ENCODE results near the gene MRM3.
"Not testable (repeated sequence)": the region's sequence is repeated elsewhere in the genome, so short reads cannot be mapped to it uniquely, and the experiment has no call there.

The MRM3 gene

DNA sequence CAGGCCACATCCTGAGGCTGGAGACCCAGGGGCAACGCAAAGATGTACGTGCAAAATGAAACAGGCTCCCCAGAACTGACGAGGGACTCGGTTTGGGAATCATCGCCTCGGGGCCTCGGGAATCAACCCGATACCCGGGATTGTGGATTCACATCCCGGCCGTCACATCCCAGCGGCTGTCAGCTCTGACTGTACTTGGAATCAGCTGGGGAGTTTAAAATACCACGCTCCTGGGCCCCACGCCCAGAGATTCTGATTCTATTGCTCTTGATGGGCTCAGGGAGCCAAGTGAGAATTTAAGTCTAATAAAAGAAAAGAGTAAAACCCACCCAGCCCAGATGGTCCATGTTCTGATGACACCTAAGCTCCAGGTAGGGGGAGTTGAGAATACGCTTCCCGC lies 42.2 kb downstream of the MRM3 start:
- H3K4me3 ChIP-seq (ENCODE audit: low read length) = no peak overlapping the region
- TF ChIP-seq, protein P1, sequence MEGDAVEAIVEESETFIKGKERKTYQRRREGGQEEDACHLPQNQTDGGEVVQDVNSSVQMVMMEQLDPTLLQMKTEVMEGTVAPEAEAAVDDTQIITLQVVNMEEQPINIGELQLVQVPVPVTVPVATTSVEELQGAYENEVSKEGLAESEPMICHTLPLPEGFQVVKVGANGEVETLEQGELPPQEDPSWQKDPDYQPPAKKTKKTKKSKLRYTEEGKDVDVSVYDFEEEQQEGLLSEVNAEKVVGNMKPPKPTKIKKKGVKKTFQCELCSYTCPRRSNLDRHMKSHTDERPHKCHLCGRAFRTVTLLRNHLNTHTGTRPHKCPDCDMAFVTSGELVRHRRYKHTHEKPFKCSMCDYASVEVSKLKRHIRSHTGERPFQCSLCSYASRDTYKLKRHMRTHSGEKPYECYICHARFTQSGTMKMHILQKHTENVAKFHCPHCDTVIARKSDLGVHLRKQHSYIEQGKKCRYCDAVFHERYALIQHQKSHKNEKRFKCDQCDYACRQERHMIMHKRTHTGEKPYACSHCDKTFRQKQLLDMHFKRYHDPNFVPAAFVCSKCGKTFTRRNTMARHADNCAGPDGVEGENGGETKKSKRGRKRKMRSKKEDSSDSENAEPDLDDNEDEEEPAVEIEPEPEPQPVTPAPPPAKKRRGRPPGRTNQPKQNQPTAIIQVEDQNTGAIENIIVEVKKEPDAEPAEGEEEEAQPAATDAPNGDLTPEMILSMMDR (conservative IDR thresholded peaks at IDR 0.05; ENCODE audit: low read length) = no peak
- no peak for DNase-seq (ENCODE audit: low read depth)

DNA sequence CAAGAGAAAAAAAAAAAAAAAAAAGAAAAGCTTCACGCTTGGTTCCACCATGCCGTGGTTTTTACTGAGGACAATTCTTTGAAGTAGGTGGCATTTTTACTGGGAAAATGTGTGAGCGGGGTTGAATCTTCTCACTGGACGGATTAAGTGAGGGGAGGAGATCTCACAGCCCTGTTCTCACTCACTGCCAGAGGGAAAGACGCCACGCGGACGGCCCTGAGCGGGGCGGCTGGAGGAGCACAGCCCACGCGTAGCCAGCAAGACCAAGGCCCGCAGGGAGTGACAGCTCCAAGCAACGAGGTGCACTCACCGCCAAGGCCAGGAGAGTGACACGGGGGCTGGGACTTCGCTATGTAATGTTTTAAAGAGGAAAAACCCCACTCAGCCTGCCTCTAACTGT lies 43.1 kb downstream of the MRM3 start:
- TF ChIP-seq, protein P1 (conservative IDR thresholded peaks at IDR 0.05; ENCODE audit: low read length) = no peak
- H3K4me3 ChIP-seq (ENCODE audit: low read length) = no peak overlapping the region
- no peak for DNase-seq (ENCODE audit: low read depth)

DNA sequence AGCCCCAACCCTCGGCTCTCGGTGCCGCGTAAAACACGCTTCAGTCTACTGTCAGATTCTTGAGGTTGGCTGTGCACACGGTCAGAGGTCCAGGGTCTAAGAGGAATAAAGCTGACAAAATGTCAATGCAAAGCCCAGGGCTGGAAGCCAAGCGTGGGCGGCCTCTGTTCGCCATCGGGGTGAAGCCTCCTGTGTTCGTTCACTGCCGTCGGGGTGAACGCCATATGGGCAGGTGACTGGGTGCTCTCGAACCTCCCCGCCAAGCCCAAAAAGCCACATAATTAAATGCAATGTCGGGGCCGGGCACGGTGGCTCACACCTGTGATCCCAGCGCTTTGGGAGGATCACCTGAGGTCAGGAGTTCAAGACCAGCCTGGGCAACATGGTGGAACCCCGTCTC lies 44.6 kb downstream of the MRM3 start:
- H3K4me3 ChIP-seq (ENCODE audit: low read length) = no peak overlapping the region
- TF ChIP-seq, protein P1 (conservative IDR thresholded peaks at IDR 0.05; ENCODE audit: low read length) = no peak
- no peak for DNase-seq (ENCODE audit: low read depth)

DNA sequence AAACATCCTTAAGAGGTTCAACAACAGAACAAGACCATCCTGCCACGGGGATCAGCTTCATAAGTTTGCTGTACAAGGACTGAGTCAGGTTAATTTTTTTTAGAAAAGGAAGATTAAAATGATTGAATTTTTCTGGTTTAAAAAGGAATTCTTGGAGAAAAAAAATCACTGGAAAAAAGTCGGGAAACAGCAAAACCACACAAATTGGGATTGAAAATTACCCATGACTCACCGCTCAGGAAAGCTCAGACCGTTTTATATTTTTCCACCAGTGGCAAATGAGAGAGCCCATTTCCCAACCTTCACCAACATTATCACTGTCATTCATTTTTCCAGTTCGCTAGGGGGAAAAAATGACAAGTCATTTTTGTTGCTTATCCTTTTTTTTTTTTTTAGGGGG lies 46.6 kb downstream of the MRM3 start:
- DNase-seq (ENCODE audit: low read depth) = peak; percentile 44
- TF ChIP-seq, protein P1 (conservative IDR thresholded peaks at IDR 0.05; ENCODE audit: low read length) = no peak
- no peak overlapping the region for H3K4me3 ChIP-seq (ENCODE audit: low read length)

DNA sequence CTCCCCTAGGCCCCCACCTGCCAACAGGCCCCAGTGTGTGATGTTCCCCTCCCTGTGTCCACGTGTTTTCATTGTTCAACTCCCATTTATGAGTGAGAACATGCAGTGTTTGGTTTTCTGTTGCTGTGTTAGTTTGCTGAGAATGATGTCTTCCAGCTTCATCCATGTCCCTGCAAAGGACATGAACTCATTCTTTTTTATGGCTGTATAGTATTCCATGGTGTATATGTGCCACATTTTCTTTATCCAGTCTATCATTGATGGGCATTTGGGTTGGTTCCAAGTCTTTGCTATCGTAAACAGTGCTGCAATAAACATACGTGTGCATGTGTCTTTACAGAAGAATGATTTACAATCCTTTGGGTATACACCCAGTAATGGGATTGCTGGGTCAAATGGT lies 47.5 kb downstream of the MRM3 start:
- not testable (repeated sequence) for DNase-seq (ENCODE audit: low read depth); H3K4me3 ChIP-seq (ENCODE audit: low read length)

DNA sequence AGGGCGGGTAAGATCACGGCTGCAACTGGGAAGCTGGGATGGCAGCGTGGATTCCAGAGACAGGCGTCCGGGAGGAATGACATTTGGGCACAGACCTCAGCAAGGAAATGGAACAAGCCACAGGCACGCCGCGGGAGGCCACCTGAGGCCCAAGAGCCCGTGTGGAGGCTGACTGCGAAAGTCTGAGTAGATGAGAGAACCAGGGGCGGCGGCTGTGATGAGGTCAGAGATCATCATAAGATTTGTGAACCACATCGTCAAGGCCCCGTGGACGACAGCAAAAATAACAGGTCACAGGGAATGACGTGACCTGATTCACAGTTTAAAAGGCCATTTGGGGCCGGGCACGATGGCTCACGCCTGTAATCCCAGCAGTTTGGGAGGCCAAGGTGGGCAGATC lies 48.2 kb downstream of the MRM3 start:
- DNase-seq (ENCODE audit: low read depth) = no peak
- TF ChIP-seq, protein P1 (conservative IDR thresholded peaks at IDR 0.05; ENCODE audit: low read length) = no peak
- H3K4me3 ChIP-seq (ENCODE audit: low read length) = no peak overlapping the region

DNA sequence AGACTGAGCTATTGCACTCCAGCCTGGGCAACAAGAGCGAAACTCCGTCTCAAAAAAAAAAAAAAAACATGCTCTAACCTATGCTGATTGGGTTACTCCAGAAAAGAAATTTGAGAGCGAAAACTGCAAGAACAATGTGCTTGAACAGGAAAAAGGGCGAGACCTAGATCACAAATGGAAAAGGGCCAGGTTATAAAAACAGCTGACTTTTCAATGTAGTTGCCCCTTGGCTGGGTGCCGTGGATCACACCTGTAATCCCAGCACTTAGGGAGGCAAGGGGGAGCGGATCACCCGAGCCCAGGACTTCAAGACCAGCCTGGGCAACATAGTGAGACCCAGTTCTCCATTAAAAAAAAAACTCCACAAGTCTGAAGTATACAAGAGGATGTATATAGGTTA lies 48.8 kb downstream of the MRM3 start:
- H3K4me3 ChIP-seq (ENCODE audit: low read length) = no peak overlapping the region
- TF ChIP-seq, protein P1 (conservative IDR thresholded peaks at IDR 0.05; ENCODE audit: low read length) = no peak
- DNase-seq (ENCODE audit: low read depth) = no peak

DNA sequence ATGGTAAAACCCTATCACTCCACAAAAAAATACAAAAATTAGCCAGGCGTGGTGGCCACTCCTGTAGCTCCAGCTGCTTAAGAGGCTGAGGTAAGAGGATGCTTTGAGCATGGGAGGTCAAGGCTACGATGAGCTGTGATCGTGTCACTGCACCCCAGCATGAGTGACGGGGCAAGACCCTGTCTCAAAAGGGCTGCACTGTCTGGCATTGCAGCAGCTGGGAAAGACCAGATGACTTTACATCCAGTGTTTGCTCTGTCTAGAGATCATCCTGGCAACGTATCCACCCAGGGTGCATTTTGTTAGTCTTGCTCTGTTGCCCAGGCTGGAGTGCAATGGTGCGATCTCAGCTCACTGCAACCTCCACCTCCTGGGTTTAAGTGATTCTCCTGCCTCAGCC lies 52.0 kb downstream of the MRM3 start:
- H3K4me3 ChIP-seq (ENCODE audit: low read length) = no peak overlapping the region
- DNase-seq (ENCODE audit: low read depth) = no peak
- TF ChIP-seq, protein P1 (conservative IDR thresholded peaks at IDR 0.05; ENCODE audit: low read length) = no peak

Measured in AG10803 (cell line).